Midbrain (tissue), 1 donor: ENCODE measurements around the gene MKRN2OS.
A peak's percentile ranks its signal among the peaks of the same experiment; 100 is the strongest.
"Not testable (repeated sequence)": the region's sequence is repeated elsewhere in the genome, so short reads cannot be mapped to it uniquely, and the experiment has no call there.

ENCODE experiments used
- DNase-seq: peaks from one replicate; lab custom pipeline; 2025; lab: John Stamatoyannopoulos, UW

The MKRN2OS gene

GRCh38 chr3:12561397-12561796, 16.1 kb upstream of the MKRN2OS start:
- DNase-seq = no peak

DNA sequence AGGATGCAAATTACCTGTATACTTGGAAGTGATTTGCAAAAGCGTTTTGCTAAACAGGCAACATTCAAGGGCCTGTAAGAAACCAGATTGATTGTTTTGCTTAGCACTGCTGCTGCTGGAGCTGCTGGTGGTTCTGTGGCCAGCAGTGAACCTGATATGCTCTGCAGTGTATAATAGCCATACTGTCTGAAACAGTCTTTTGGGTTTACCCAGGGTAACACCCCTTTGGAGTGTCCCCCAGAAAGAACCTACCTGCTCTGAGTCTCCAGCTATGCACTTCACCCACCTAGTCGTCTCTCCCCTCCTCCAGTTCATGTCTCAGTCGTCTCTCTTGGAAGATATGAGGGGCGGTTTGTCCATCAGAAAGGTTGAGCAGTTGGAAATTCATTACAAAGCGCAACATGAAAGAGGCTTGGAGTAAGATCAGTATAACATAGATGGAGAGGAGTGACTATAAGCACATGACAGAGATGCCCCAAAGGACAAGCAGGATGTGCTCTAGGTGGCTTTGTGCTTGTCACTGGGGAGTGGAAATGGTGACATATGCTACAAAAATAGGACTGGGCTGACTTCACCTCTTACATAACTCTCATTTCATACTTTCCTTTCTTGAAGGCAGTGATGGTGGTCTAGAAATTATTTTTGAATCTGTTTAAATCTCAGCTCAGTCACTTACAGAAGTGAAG, 15.3 kb upstream of the MKRN2OS start:
- DNase-seq = no peak

DNA sequence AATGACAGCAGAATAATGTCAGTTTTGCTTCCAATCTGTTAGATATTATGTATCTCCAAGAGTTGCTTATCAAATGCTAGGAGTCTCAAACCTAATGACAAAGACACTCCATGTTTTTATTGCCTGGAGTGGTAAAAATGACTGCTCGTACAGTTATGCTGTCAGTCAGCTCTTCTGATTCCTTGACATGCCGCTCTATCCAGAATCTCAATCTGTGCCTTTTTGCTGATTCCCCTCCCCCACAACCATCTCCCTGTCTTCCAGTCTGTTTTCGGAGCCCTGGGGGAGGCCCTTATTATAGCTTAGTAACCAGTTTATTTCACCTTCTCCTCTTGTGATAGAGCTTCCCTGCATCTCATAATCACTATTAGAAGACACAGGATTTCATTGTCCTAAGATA, 14.2 kb upstream of the MKRN2OS start:
- no peak for DNase-seq

DNA sequence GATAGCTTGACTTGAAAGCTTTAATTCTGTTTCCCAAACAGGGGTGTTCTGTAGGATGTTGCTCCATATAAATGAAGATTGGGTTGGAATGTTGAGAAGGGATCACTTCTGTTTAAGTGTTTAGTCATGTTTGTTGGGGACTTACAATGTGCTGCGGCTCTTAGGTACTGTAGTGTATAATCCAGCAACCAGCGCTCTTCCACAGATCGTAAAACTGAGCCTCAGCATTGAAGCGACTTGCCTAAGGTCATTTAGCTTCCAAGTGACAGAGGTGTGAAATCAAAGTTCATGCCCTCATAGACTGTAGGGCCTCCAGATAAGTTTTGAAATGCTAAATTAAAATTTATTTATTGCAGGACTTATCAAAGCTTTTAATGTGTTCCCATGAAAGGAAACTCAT, 13.4 kb upstream of the MKRN2OS start:
- no peak for DNase-seq

- no peak for DNase-seq
Observed at GRCh38 chr3:12557473-12558100, 12.3 kb upstream of the MKRN2OS start.

DNA sequence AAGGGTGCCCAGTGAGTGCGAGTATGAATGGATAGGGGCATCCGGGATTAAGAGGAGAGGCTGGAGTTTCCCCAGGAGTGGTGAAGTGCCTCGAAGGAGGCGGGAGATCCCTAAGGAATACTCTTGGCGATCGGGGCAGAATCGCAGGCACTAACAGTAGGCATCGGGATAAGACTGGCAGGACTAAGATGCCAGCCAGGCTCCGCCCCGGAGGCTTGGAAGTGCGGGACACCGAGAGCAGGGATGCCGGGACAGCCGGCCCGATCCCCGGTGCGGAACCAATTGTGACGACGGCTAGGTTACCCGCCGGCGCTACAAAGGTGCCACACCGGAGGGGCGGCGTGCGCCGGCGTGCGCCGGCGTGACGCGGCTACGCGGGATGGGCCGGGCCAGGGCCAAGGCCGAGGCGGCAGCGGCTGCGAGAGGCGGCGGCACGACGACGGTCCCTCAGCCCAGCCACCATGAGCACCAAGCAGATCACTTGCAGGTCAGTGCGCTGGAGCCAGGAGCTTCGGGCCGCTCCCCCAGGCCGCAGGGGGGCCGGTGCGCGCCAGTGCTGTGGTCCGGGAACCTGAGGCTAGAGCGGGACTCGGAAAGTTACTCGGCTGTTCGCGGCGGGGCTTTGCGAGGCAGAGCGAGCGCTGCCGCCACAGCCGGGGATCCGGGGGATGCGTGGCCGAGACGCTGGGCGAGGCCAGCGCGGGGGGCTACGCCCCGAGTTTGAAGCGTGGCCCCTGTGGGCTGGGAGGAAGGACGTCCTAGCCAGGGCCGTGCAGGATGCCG, 11.6 kb upstream of the MKRN2OS start, which contains the start of gene MKRN2:
Gene MKRN2 (plus strand): TSS at position 398 of the 783 bp plus-strand sequence. CDS start 64 bp downstream, at position 462.
- peak; percentile 90 for DNase-seq

GRCh38 chr3:12556314-12556689, 11.0 kb upstream of the MKRN2OS start:
- no peak for DNase-seq

DNA sequence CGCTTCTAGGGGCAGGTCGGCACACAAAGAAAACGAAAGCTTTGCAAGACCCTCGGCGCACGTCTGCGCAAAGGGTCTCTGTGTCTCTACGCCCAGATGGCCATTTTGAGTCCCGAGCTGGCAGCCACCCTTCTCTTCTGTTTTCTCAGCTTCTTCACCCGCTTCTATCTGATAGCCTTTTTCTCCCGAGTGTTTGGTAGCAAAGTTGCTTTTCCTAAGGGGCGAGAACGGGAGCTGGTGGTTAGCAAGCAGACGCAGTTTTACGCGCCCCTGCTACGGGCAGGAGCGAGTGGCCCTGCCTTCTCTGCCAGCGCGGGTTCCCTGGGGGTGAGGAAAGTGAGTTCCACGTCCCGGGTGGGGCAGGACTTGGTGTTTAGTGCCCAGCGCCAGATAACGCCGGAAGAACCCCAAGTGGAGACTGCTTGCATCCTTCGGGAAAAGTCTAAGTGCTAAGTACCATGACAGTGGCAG, 8.7 kb upstream of the MKRN2OS start:
- DNase-seq = no peak

GRCh38 chr3:12549971-12550760, 4.9 kb upstream of the MKRN2OS start:
- DNase-seq = no peak

DNA sequence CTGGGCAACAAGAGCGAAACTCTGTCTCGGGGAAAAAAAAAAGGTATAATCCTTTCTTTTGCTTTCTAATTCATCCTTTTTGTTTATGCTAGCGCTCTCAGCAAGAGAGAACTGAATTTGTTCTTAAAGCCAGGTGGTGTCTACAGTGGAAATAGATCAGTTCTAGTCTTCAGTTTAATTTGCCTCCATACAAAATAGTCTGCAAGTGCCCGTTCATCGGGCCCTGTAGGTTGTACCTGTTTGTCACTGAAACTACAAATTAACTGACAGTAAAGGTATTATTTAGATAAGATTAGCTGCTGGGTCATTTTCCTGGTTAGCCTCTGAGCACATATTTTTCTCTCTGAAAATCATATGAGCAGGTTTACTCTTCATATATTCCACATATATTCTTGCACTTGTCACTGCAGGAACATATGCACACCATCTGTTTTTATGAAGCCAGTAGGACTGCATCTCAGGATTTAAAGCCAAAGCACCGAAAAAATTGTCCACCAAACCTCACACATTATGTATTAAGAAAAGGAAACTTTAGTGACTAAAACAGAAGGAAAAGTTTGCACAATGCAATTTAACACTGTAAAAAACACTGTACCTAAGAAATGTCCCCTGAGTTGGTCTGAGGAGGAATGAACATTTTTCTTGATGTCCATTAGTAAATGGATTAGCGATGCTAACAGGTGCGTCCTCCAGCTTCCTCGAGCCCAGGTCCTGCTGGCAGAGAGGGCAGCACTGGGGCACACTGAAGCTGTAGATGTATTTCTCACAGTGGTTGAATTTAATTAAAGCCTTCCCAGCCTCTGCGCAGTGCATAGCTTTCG, 437 bp downstream of the MKRN2OS start:
- DNase-seq = no peak

GRCh38 chr3:12543497-12543896, 1.8 kb downstream of the MKRN2OS start:
- not testable (repeated sequence) for DNase-seq

DNA sequence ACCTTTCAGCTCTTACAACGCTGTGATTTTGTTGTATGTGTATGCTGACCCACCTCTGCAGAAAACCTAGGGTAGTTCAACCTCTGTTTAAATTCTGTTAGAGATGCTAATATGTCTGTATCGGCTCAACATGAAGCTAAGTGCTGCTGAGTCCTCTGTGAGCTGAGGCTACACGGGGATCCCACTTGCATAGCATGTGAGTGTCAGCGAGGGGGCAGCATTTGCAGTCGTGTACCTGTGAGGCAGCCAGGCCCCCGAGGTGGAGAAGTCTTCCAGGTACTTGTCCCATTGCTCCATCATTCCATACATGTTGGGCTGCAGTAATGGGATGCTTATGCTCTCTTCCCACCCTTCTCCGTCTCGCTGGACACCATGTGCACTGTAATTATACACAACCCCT, 3.7 kb downstream of the MKRN2OS start:
- no peak for DNase-seq

DNA sequence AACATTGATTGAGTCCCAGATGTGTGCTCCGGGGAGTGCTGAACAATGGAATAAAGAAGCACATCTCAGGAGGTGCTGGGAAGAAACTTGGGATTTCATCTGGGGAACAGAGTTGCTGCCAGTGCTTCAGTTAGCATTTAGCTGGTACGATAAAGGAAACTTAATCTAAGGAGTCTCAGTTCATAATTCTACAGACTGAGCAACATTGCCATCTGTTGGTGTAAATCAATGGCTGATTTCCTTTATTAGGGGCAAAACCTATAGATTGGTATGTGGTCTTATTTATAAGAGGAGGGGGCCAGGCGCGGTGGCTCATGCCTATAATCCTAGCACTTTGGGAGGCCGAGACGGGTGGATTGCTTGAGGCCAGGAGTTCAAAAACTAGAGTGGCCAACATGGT, 8.9 kb downstream of the MKRN2OS start:
- no peak for DNase-seq

GRCh38 chr3:12532182-12532581, 13.1 kb downstream of the MKRN2OS start:
- no peak for DNase-seq

- DNase-seq = no peak
Observed at GRCh38 chr3:12527757-12528143, 17.5 kb downstream of the MKRN2OS start.

DNA sequence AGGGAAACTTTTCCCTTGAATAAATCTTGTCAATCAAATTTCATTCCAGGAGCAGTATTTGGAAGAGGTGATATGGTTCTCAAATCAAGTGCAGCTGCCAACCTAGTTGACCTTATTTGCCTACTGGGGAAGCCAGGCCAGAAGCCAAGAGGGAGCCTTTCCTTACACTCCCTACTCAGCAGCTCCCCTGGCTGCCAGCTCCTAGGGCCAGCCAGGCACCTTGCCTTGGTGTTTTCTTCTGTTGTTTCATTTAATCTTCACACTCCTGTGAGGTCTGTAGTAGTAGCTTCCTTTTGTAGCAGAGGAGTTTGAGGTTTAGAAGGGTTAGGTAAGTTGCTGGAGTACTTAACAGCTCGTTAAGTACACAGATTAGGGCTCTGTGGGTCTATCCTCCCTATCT, 22.6 kb downstream of the MKRN2OS start:
- no peak for DNase-seq

GRCh38 chr3:12521010-12521409, 24.3 kb downstream of the MKRN2OS start:
- DNase-seq = no peak

DNA sequence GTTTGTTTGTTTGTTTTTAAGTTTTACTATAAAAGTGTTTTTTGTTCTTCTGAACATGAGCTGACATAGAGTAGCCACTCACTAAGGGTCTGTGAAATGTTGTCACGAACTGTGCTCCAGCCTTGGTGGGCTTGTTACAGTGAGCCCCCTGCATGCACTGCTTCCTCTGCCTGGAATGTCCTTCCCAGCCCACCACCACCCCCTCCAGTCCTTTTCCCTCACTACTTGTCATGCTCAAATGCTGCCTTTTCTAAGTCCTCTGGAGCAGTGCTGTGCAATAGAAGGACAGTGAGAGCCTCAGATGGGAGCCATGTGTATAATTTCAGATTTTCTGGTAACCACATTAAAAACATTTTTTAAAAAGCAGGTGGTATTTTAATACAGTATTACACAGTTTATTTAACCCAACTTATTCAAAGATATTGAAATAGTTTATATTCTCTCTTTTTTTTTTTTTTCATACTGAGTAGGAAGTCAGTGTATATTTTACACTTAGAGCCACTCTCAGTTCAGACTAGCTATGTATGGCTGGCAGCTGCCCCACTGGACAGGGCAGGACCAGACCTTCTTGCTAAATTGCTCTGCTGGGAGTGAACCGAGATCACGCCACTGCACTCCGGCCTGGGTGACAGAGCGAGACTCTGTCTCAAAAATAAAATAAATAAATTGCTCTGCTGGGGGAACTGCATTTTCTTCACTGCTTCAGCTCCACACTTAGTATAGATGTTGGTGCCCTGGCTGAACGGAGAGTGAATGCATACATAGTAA, 26.9 kb downstream of the MKRN2OS start:
- DNase-seq = no peak

GRCh38 chr3:12516873-12517272, 28.4 kb downstream of the MKRN2OS start:
- DNase-seq = no peak

GRCh38 chr3:12515631-12516030, 29.7 kb downstream of the MKRN2OS start:
- no peak for DNase-seq
